Neutrophil (primary cell): ENCODE data around the gene TGFB1I1.
"Not testable (repeated sequence)": the region's sequence is repeated elsewhere in the genome, so short reads cannot be mapped to it uniquely, and the experiment has no call there.

Experiments
- H3K27ac ChIP-seq: fragments of 200-600 bp; sonication (generic); 2 replicates; pipeline ENCODE4 v1.5.1; 2016; ENCODE audit warnings: mild to moderate bottlenecking, moderate library complexity
- H3K27me3 ChIP-seq: fragments of 200-600 bp; sonication (generic); 2 replicates; pipeline ENCODE4 v1.6.0; 2016; ENCODE audit warnings: mild to moderate bottlenecking
- H3K36me3 ChIP-seq: fragments of 200-600 bp; sonication (generic); 2 replicates; pipeline ENCODE4 v1.5.1; 2017
- H3K4me1 ChIP-seq, 2 experiments: fragments of 200-600 bp in 1 of 2; sonication (generic) in 1 of 2; 1 replicate in 1 of 2; 2 replicates in 1 of 2; pipeline versions ENCODE4 v1.5.1 to v1.6.1; 2013 to 2016; ENCODE audit warnings: low read depth in 1 of 2, low read length in 1 of 2, mild to moderate bottlenecking in 1 of 2, moderate library complexity in 1 of 2; ENCODE audit not compliant: control insufficient read depth in 1 of 2, insufficient read depth in 1 of 2
- H3K4me3 ChIP-seq, 2 experiments: fragments of 200-600 bp in 1 of 2; sonication (generic) in 1 of 2; 1 replicate in 1 of 2; 2 replicates in 1 of 2; pipeline ENCODE4 v1.5.1; 2013 to 2016; ENCODE audit warnings: low read depth in 1 of 2, low read length in 1 of 2, mild to moderate bottlenecking in 1 of 2, moderate library complexity in 1 of 2
- H3K9me3 ChIP-seq: fragments of 200-600 bp; sonication (generic); 2 replicates; pipeline ENCODE4 v1.5.1; 2016
- TF ChIP-seq, protein P1 (sequence below): fragments of 200-600 bp; sonication (generic); IDR thresholded peaks from 2 replicates; pipeline ENCODE4 v1.5.1; 2016; ENCODE audit warnings: antibody characterized with exemption

Gene TGFB1I1

DNA sequence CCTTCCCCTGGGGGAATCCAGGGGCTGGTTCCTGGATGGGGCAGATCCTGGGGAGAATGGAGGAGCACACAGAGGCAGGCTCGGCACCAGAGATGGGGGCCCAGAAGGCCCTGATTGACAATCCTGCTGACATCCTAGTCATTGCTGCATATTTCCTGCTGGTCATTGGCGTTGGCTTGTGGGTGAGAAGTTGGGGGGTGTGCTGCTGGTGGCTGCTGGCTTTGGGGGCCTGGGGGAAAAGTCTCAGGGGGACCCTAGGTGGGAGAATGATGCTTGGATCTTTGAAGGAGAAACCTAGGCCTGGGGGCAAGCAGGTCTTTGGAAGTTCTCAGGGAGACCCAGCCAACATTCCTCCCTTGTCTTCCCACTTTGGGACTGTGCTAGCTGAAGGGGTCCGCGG, 11.1 kb downstream of the TGFB1I1 start, which contains the start of gene SLC5A2:
TSS of gene SLC5A2 (plus strand) at position 43 of the 400 bp plus-strand sequence. CDS start at position 57, 14 bp downstream.
- Histone ChIP-seq H3K4me1 (peaks cover 9 to 16% of the 10 kb centered on the region in 2 experiments), H3K36me3 (no peaks in the 10 kb centered on the region), H3K9me3 (no peaks in the 10 kb centered on the region), H3K4me3 (no peak within 1 kb of the TSS), H3K27me3 (peaks cover 33% of the 10 kb centered on the region), H3K27ac (no peak within 1 kb of the TSS)
- TF ChIP-seq, protein P1, sequence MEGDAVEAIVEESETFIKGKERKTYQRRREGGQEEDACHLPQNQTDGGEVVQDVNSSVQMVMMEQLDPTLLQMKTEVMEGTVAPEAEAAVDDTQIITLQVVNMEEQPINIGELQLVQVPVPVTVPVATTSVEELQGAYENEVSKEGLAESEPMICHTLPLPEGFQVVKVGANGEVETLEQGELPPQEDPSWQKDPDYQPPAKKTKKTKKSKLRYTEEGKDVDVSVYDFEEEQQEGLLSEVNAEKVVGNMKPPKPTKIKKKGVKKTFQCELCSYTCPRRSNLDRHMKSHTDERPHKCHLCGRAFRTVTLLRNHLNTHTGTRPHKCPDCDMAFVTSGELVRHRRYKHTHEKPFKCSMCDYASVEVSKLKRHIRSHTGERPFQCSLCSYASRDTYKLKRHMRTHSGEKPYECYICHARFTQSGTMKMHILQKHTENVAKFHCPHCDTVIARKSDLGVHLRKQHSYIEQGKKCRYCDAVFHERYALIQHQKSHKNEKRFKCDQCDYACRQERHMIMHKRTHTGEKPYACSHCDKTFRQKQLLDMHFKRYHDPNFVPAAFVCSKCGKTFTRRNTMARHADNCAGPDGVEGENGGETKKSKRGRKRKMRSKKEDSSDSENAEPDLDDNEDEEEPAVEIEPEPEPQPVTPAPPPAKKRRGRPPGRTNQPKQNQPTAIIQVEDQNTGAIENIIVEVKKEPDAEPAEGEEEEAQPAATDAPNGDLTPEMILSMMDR = no peak

GRCh38 chr16:31484048-31484447, 12.1 kb downstream of the TGFB1I1 start:
- H3K27me3 ChIP-seq = peaks cover 35% of the 10 kb centered on the region
- H3K4me1 ChIP-seq = peaks cover 13 to 21% of the 10 kb centered on the region in 2 experiments
- not testable (repeated sequence) for H3K9me3 ChIP-seq, H3K27ac ChIP-seq, H3K36me3 ChIP-seq, H3K4me3 ChIP-seq

- H3K9me3 ChIP-seq = no peaks in the 10 kb centered on the region
- H3K27me3 ChIP-seq = peaks cover 34% of the 10 kb centered on the region
- peaks cover 4% of the 10 kb centered on the region for H3K36me3 ChIP-seq
- peaks cover 13 to 21% of the 10 kb centered on the region in 2 experiments for H3K4me1 ChIP-seq
- no peak overlapping the region for H3K4me3 ChIP-seq
- no peak overlapping the region for H3K27ac ChIP-seq
- TF ChIP-seq, protein P1 = no peak
These were observed 12.7 kb downstream of the TGFB1I1 start for GRCh38 chr16:31484491-31485171.

DNA sequence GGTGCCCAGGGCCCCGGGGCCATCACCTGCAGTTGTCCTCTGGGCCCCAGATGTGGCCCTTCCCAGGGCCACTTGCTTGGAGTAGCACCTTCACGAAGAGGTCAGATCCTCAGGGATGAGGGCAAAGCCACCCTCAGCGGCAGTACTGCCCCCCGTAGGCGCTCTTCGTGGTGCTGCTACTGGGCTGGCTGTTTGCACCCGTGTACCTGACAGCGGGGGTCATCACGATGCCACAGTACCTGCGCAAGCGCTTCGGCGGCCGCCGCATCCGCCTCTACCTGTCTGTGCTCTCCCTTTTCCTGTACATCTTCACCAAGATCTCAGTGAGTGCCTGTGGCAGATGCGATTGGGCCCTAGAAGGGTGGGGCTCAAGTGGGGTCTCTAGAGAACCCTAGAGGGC, 13.6 kb downstream of the TGFB1I1 start:
- H3K4me1 ChIP-seq = peaks cover 13 to 20% of the 10 kb centered on the region in 2 experiments
- peaks cover 4% of the 10 kb centered on the region for H3K36me3 ChIP-seq
- TF ChIP-seq, protein P1 = no peak
- H3K27ac ChIP-seq = no peak overlapping the region
- no peaks in the 10 kb centered on the region for H3K9me3 ChIP-seq
- H3K4me3 ChIP-seq = no peak overlapping the region
- H3K27me3 ChIP-seq = peaks cover 34% of the 10 kb centered on the region

- Histone ChIP-seq H3K36me3 (peaks cover 4% of the 10 kb centered on the region), H3K4me3 (no peak overlapping the region), H3K4me1 (peaks cover 13 to 15% of the 10 kb centered on the region in 2 experiments), H3K9me3 (no peaks in the 10 kb centered on the region), H3K27ac (no peak overlapping the region), H3K27me3 (peaks cover 34% of the 10 kb centered on the region)
- TF ChIP-seq, protein P1 = no peak
These were observed 14.1 kb downstream of the TGFB1I1 start for GRCh38 chr16:31486045-31486444.

DNA sequence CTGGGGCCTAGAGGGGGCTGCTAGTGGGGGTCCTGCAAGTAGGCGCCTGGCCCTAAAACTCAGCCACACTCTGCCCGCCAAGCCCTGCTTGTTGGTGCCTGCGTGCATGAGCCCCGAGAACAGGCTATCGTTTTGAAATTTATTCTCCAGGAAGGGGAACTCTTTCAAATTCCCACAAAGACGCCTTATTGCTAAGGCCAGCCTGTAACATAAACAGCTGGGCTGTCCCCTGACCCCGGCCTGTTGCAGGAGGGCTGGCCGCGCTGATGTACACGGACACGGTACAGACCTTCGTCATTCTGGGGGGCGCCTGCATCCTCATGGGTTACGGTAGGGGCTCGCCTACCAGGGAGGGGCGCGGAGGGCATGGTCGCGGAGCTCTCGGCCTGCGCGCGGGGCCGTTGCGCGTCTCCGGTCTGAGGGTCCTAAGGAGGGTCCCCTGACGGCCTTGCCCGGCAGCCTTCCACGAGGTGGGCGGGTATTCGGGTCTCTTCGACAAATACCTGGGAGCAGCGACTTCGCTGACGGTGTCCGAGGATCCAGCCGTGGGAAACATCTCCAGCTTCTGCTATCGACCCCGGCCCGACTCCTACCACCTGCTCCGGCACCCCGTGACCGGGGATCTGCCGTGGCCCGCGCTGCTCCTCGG, 15.2 kb downstream of the TGFB1I1 start:
- Histone ChIP-seq H3K36me3 (peaks cover 8% of the 10 kb centered on the region), H3K9me3 (no peaks in the 10 kb centered on the region), H3K27me3 (peaks cover 34% of the 10 kb centered on the region), H3K27ac (no peak overlapping the region), H3K4me3 (peak overlapping the region; percentile 67 to 90), H3K4me1 (peaks cover 13 to 15% of the 10 kb centered on the region in 2 experiments)
- TF ChIP-seq, protein P1 = no peak
